PC-3 (cell line): Measurements from ENCODE around the gene DNAI4. TPM values are rescaled to one million over a fixed set of nuclear protein-coding genes. Genes with fewer than 3 reads are reported as not detected.
A peak's percentile ranks its signal among the peaks of the same experiment; 100 is the strongest.

ENCODE experiments used
- ATAC-seq: fragments of 200-7000 bp; cut with Tn5 transposase; 2 replicates; pipeline ENCODE4 v1.9.1; 2020; ENCODE audit warnings: mild to moderate bottlenecking, moderate library complexity
- BruUV-seq: library from RNA; stranded (reverse); fragments of 400-500 nt; replicated peaks from 2 replicates; lab custom pipeline; 2021; lab: Mats Ljungman, UMichigan
- CTCF ChIA-PET: fragments of 300-600 bp; sonication (Branson Sonifier 250); formaldehyde crosslinking; loops from one replicate; lab custom pipeline; 2022; ENCODE audit warnings: antibody characterized with exemption; lab: Charles Lee
- POLR2A ChIA-PET: fragments of 300-600 bp; sonication (Branson Sonifier 250); formaldehyde crosslinking; loops from one replicate; lab custom pipeline; 2022; ENCODE audit warnings: antibody characterized with exemption; ENCODE audit not compliant: unreplicated experiment; lab: Charles Lee
- DNase-seq: peaks from one replicate; pipeline ENCODE4 v3.0.0-alpha.2; 2015
- H2AFZ ChIP-seq: fragments of 300-600 bp; sonication (generic); 2 replicates; pipeline ENCODE4 v1.6.0; 2016; ENCODE audit warnings: antibody characterized with exemption, low read length
- H3F3A ChIP-seq: fragments of 300-600 bp; sonication (generic); one replicate; pipeline ENCODE4 v1.6.0; 2017; ENCODE audit warnings: antibody characterized with exemption, low read length, control low read depth, mild to moderate bottlenecking; ENCODE audit not compliant: unreplicated experiment
- H3K27ac ChIP-seq: fragments of 300-600 bp; sonication (generic); 2 replicates; pipeline ENCODE4 v1.5.1; 2016; ENCODE audit warnings: mild to moderate bottlenecking, low read length
- H3K27me3 ChIP-seq: fragments of 300-600 bp; sonication (generic); 2 replicates; pipeline ENCODE4 v1.6.1; 2016; ENCODE audit warnings: low read length, mixed read lengths
- H3K36me3 ChIP-seq: fragments of 300-600 bp; sonication (generic); 2 replicates; pipeline ENCODE4 v1.6.1; 2016; ENCODE audit warnings: low read depth, mixed run types, low read length, mixed read lengths
- H3K4me1 ChIP-seq: fragments of 300-600 bp; sonication (generic); 2 replicates; pipeline ENCODE4 v1.5.1; 2016; ENCODE audit warnings: low read length; ENCODE audit not compliant: insufficient read depth
- H3K4me2 ChIP-seq: fragments of 300-600 bp; sonication (generic); 2 replicates; pipeline ENCODE4 v1.6.0; 2016; ENCODE audit warnings: low read length
- H3K4me3 ChIP-seq: fragments of 300-600 bp; sonication (generic); 2 replicates; pipeline ENCODE4 v1.5.1; 2016; ENCODE audit warnings: mild to moderate bottlenecking, low read length, mixed read lengths
- H3K79me2 ChIP-seq: fragments of 300-600 bp; sonication (generic); 2 replicates; pipeline ENCODE4 v1.6.1; 2017; ENCODE audit warnings: low read length, mixed read lengths
- H3K9ac ChIP-seq: fragments of 300-600 bp; sonication (generic); 2 replicates; pipeline ENCODE4 v1.6.0; 2016; ENCODE audit warnings: mild to moderate bottlenecking, low read length
- H3K9me2 ChIP-seq: fragments of 300-600 bp; sonication (generic); replicated peaks from 2 replicates; pipeline ENCODE4 v1.6.1; 2016; ENCODE audit warnings: mixed run types, low read length, mixed read lengths
- H3K9me3 ChIP-seq: fragments of 300-600 bp; sonication (generic); 2 replicates; pipeline ENCODE4 v1.6.1; 2016; ENCODE audit warnings: low read length, mixed read lengths
- H4K20me1 ChIP-seq: fragments of 300-600 bp; sonication (generic); 2 replicates; pipeline ENCODE4 v1.6.1; 2016; ENCODE audit warnings: low read length, mixed read lengths
- EZH2 ChIP-seq: fragments of 300-600 bp; sonication (generic); IDR thresholded peaks from one replicate; pipeline ENCODE4 v1.6.1; 2017; ENCODE audit warnings: antibody characterized with exemption, mild to moderate bottlenecking, low read length; ENCODE audit not compliant: unreplicated experiment
- EZH2phosphoT487 ChIP-seq: fragments of 300-600 bp; sonication (generic); IDR thresholded peaks from 2 replicates; pipeline ENCODE4 v1.6.1; 2018; ENCODE audit warnings: mild to moderate bottlenecking, antibody characterized with exemption, low read length, borderline replicate concordance
- intact Hi-C: fragments of 100-400 bp; cut with micrococcal nuclease; formaldehyde crosslinking; loops from 2 replicates; pipeline ENCODE4 v1.9.0; 2023
- total RNA-seq: library from RNA; depleted of rRNA; stranded (reverse); fragments of >200 nt; gene quantifications from 2 replicates; pipeline ENCODE4 v1.2.3, GENCODE V29; 2014; rRNA removed
- TF ChIP-seq, protein P1 (sequence below): fragments of 300-600 bp; sonication (generic); conservative IDR thresholded peaks from 2 replicates; pipeline ENCODE4 v1.5.1; 2017; ENCODE audit warnings: antibody characterized with exemption, low read depth, mild to moderate bottlenecking, low read length

The DNAI4 gene
- total RNA-seq, 1 experiment from 2014 or later: 1.6 TPM

DNA sequence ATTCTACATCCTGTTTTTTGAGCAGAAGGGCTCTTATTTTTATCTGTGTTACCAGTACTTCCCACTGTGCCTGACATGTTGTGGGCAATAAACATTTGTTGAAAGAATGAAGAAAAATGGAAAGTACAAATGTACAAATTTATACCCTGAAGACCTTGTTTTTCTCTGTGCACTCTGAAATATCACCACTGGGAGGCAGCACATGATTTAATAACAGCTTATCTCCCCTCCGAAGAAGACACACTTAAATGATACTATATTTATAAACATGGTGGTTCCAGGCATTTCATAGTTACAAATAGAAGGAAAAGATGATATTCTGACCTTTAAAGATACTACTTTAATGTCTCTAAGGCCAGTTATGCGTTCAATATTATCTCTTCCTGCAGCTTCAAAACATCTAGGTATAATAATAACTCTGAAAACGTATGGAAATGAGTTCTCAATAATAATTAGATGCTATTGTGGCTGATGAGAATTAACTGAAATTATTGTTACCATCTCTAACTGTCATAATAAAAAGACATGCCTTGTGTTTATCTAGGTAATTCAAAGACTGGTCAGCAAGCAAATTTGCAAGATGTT, 159.6 kb downstream of the DNAI4 start:
- no peak overlapping the region for H3K4me3 ChIP-seq
- H3K79me2 ChIP-seq: no peaks in the 10 kb centered on the region
- POLR2A ChIA-PET: no interaction called here
- H3K9ac ChIP-seq: no peak overlapping the region
- no peaks in the 10 kb centered on the region for H3K36me3 ChIP-seq
- H3K27ac ChIP-seq: no peak overlapping the region
- H3K4me1 ChIP-seq: no peaks in the 10 kb centered on the region
- no peaks in the 10 kb centered on the region for H3K9me3 ChIP-seq
- no peak overlapping the region for H3K4me2 ChIP-seq
- no peaks in the 10 kb centered on the region for H3F3A ChIP-seq
- no peaks in the 10 kb centered on the region for H4K20me1 ChIP-seq
- no peaks in the 10 kb centered on the region for H3K9me2 ChIP-seq
- peak; percentile 65 for DNase-seq
- intact Hi-C loops: loop anchor here (1.0 to 10.0 kb wide), 5 partner anchors 167 to 740 kb away; no protein-coding TSS in a partner anchor
- TF ChIP-seq, protein P1, sequence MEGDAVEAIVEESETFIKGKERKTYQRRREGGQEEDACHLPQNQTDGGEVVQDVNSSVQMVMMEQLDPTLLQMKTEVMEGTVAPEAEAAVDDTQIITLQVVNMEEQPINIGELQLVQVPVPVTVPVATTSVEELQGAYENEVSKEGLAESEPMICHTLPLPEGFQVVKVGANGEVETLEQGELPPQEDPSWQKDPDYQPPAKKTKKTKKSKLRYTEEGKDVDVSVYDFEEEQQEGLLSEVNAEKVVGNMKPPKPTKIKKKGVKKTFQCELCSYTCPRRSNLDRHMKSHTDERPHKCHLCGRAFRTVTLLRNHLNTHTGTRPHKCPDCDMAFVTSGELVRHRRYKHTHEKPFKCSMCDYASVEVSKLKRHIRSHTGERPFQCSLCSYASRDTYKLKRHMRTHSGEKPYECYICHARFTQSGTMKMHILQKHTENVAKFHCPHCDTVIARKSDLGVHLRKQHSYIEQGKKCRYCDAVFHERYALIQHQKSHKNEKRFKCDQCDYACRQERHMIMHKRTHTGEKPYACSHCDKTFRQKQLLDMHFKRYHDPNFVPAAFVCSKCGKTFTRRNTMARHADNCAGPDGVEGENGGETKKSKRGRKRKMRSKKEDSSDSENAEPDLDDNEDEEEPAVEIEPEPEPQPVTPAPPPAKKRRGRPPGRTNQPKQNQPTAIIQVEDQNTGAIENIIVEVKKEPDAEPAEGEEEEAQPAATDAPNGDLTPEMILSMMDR: peak; percentile 92
- TF ChIP-seq EZH2phosphoT487 (no peak), EZH2 (no peak)
- no peak overlapping the region for H2AFZ ChIP-seq
- ATAC-seq: peak; percentile 66
- CTCF ChIA-PET: interaction anchor here (0.8 to 1.4 kb wide), 3 partner anchors 179 to 447 kb away, joined by 3 to 4 read pairs (median 3); no protein-coding TSS in a partner anchor
- no peaks in the 10 kb centered on the region for H3K27me3 ChIP-seq
- no TSS peak for BruUV-seq

Other genes starting within 250 kb of the DNAI4 start
- gene DYNLT5, start 172.4 kb downstream of the DNAI4 start, total RNA-seq: not detected in 2 replicates
- gene INSL5, start 123.6 kb downstream of the DNAI4 start, total RNA-seq: not detected in 2 replicates
- 11.5 and 11.8 TPM in 2 replicates for gene MIER1, start 134 bp upstream of the DNAI4 start, total RNA-seq
- 5.3 and 6.1 TPM in 2 replicates for gene SLC35D1, start 129.3 kb upstream of the DNAI4 start, total RNA-seq
- gene C1orf141, start 210.1 kb upstream of the DNAI4 start, total RNA-seq: not detected in 2 replicates
- gene IL23R, start 241.6 kb upstream of the DNAI4 start, total RNA-seq: not detected in 2 replicates